HepG2 (cell line): ENCODE data around the gene SLC6A8.

Experiments used
- CHD2 ChIP-seq: IDR thresholded peaks from 2 replicates; pipeline ENCODE4 v1.6.1; 2011; ENCODE audit warnings: low read depth, low read length, improper control_type of control experiment
- DNMT1 ChIP-seq: sonication (generic); formaldehyde crosslinking; IDR thresholded peaks from 2 replicates; pipeline ENCODE4 v1.5.1; 2020; ENCODE audit warnings: mild to moderate bottlenecking, missing genetic modification reagents
- FOXO1 ChIP-seq: sonication (generic); formaldehyde crosslinking; IDR thresholded peaks from 2 replicates; pipeline ENCODE4 v1.4.0; 2020; ENCODE audit warnings: missing genetic modification reagents
- MEIS1 ChIP-seq: sonication (generic); formaldehyde crosslinking; IDR thresholded peaks from 2 replicates; pipeline ENCODE4 v1.9.0; 2021; ENCODE audit warnings: mild to moderate bottlenecking, missing genetic modification reagents, moderate library complexity, borderline replicate concordance
- PPARG ChIP-seq: conservative IDR thresholded peaks from 2 replicates; pipeline ENCODE4 v1.6.1; 2016; ENCODE audit warnings: missing biosample characterization, missing genetic modification reagents
- RFX5 ChIP-seq: IDR thresholded peaks from 2 replicates; pipeline ENCODE4 v1.6.1; 2011; ENCODE audit warnings: low read depth, low read length, improper control_type of control experiment
- TAF1 ChIP-seq: sonication (generic); formaldehyde crosslinking; IDR thresholded peaks from 2 replicates; pipeline ENCODE4 v1.4.0; 2020; ENCODE audit warnings: missing genetic modification reagents
- TF ChIP-seq, protein P1 (sequence below): fragments of 450-650 bp; IDR thresholded peaks from 2 replicates; pipeline ENCODE4 v1.6.1; 2017; ENCODE audit warnings: mild to moderate bottlenecking
- TF ChIP-seq, protein P2 (sequence below): IDR thresholded peaks from 2 replicates; pipeline ENCODE4 v1.6.1; 2016
- TF ChIP-seq, protein P3 (sequence below): sonication (generic); formaldehyde crosslinking; IDR thresholded peaks from 2 replicates; pipeline ENCODE4 v1.5.0; 2020; ENCODE audit warnings: mild to moderate bottlenecking, missing genetic modification reagents, moderate library complexity

GRCh38 chrX:153719701-153720100 is 32.0 kb downstream of the SLC6A8 start:
- TF ChIP-seq DNMT1 (CRISPR knock-in tag) (no peak), TAF1 (CRISPR knock-in tag) (no peak), FOXO1 (CRISPR knock-in tag) (no peak), PPARG (no peak), CHD2 (no peak), RFX5 (no peak), MEIS1 (CRISPR knock-in tag) (no peak)
- TF ChIP-seq, protein P1, sequence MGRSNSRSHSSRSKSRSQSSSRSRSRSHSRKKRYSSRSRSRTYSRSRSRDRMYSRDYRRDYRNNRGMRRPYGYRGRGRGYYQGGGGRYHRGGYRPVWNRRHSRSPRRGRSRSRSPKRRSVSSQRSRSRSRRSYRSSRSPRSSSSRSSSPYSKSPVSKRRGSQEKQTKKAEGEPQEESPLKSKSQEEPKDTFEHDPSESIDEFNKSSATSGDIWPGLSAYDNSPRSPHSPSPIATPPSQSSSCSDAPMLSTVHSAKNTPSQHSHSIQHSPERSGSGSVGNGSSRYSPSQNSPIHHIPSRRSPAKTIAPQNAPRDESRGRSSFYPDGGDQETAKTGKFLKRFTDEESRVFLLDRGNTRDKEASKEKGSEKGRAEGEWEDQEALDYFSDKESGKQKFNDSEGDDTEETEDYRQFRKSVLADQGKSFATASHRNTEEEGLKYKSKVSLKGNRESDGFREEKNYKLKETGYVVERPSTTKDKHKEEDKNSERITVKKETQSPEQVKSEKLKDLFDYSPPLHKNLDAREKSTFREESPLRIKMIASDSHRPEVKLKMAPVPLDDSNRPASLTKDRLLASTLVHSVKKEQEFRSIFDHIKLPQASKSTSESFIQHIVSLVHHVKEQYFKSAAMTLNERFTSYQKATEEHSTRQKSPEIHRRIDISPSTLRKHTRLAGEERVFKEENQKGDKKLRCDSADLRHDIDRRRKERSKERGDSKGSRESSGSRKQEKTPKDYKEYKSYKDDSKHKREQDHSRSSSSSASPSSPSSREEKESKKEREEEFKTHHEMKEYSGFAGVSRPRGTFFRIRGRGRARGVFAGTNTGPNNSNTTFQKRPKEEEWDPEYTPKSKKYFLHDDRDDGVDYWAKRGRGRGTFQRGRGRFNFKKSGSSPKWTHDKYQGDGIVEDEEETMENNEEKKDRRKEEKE, result no peak
- TF ChIP-seq, protein P2, sequence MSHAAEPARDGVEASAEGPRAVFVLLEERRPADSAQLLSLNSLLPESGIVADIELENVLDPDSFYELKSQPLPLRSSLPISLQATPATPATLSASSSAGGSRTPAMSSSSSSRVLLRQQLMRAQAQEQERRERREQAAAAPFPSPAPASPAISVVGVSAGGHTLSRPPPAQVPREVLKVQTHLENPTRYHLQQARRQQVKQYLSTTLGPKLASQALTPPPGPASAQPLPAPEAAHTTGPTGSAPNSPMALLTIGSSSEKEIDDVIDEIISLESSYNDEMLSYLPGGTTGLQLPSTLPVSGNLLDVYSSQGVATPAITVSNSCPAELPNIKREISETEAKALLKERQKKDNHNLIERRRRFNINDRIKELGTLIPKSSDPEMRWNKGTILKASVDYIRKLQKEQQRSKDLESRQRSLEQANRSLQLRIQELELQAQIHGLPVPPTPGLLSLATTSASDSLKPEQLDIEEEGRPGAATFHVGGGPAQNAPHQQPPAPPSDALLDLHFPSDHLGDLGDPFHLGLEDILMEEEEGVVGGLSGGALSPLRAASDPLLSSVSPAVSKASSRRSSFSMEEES (CRISPR knock-in tag), result no peak
- TF ChIP-seq, protein P3, sequence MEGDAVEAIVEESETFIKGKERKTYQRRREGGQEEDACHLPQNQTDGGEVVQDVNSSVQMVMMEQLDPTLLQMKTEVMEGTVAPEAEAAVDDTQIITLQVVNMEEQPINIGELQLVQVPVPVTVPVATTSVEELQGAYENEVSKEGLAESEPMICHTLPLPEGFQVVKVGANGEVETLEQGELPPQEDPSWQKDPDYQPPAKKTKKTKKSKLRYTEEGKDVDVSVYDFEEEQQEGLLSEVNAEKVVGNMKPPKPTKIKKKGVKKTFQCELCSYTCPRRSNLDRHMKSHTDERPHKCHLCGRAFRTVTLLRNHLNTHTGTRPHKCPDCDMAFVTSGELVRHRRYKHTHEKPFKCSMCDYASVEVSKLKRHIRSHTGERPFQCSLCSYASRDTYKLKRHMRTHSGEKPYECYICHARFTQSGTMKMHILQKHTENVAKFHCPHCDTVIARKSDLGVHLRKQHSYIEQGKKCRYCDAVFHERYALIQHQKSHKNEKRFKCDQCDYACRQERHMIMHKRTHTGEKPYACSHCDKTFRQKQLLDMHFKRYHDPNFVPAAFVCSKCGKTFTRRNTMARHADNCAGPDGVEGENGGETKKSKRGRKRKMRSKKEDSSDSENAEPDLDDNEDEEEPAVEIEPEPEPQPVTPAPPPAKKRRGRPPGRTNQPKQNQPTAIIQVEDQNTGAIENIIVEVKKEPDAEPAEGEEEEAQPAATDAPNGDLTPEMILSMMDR (CRISPR knock-in tag), result no peak
